ENCODE results near the gene DCAF7. TPM values are rescaled to one million over a fixed set of nuclear protein-coding genes. Genes with fewer than 3 reads are reported as not detected.

DCAF7 gene
- total RNA-seq, 2 donors from 2014 or later: 111 to 123 TPM

GRCh38 chr17:63626551-63627180 is 76.4 kb downstream of the DCAF7 start:
- H3K9me3 Mint-ChIP-seq: no peaks in the 10 kb centered on the region

GRCh38 chr17:63629627-63630026 is 79.3 kb downstream of the DCAF7 start:
- DNase-seq (ENCODE audit: low spot score in 2 of 2) (no peak), ATAC-seq (no peak)
- Mint-ChIP-seq H3K9me3 (no peaks in the 10 kb centered on the region), H3K36me3 (no peaks in the 10 kb centered on the region), H3K27ac (no peak overlapping the region)

More at GRCh38 chr17:63626551-63627180, 76.4 kb downstream of the DCAF7 start:
- ATAC-seq (no peak), DNase-seq (ENCODE audit: low spot score in 2 of 2) (no peak)
- peaks cover 10% of the 10 kb centered on the region in 2 donors for H3K36me3 Mint-ChIP-seq
- no peak overlapping the region for H3K27ac Mint-ChIP-seq

DNA sequence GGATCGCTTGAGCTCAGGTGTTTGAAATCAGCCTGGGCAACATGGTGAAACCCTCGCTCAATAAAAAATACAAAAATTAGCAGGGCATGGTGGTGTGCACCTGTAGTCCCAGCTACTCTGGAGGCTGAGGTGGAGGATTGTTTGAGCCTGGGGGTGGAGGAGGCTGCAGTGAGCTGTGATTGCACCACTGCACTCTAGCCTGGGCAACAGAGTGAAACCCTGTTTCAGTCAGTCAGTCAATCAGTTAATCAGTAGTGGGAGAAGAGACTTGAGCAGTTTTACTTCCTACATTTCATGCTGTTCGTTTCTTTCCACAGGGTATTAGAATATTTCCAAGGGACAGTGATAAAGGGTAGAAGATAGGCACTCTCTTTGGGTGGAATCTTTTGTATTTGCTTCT is 80.8 kb downstream of the DCAF7 start:
- H3K9me3 Mint-ChIP-seq: no peaks in the 10 kb centered on the region
- ATAC-seq: no peak
- no peak for DNase-seq (ENCODE audit: low spot score in 2 of 2)
- H3K36me3 Mint-ChIP-seq: no peaks in the 10 kb centered on the region
- H3K27ac Mint-ChIP-seq: no peak overlapping the region

- Mint-ChIP-seq H3K27ac (no peak overlapping the region), H3K36me3 (peaks cover 0 to 4% of the 10 kb centered on the region in 2 donors), H3K9me3 (no peaks in the 10 kb centered on the region)
- DNase-seq (ENCODE audit: low spot score in 2 of 2): no peak
- no peak for ATAC-seq
These were observed 81.3 kb downstream of the DCAF7 start for GRCh38 chr17:63631626-63632025.

DNA sequence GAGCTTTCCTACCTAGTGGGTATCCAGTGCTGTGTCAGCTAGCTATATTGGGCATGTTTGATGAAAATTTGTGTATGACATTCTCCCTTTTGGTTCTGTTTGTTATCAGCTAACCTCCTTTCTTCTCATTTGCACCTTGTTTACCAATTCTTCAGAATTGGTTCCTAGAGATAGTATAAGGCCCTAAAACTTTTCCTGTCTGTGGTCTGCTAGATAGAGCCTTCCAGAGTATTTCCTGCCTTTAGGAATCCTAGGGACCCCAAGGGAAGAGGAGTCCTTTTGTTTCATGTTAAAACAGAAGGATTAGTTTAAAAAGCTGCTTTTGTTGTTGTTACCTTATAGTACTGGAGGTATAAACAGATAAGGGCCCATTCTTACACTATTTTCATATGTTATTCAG is 83.5 kb downstream of the DCAF7 start:
- no peak for ATAC-seq
- Mint-ChIP-seq H3K9me3 (no peaks in the 10 kb centered on the region), H3K36me3 (peaks cover 0 to 4% of the 10 kb centered on the region in 2 donors), H3K27ac (no peak overlapping the region)
- DNase-seq (ENCODE audit: low spot score in 2 of 2): no peak

DNA sequence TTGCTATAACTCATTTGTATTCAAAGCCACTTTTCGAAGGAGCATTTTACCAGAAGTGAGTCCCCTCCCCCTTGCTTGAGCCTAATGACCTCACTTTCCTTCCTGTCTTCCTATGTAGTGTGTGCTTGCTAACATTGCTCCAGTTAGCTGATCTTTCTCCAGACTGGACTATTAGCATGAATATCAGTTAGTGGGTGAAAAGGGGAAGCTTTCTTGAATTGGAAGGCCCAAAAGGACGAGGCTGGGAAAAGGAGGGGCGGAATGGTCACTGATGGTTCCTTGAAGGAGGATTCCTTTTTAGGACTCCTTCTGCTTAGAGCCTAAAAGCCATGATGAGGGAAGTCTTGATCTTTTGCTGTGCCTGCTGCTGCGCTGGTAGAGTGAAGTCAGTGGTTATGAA is 83.9 kb downstream of the DCAF7 start:
- H3K36me3 Mint-ChIP-seq: peaks cover 0 to 4% of the 10 kb centered on the region in 2 donors
- peak overlapping the region in 1 of 2 donors; percentile 73 for H3K27ac Mint-ChIP-seq
- DNase-seq (ENCODE audit: low spot score in 2 of 2) (no peak), ATAC-seq (no peak)
- no peaks in the 10 kb centered on the region for H3K9me3 Mint-ChIP-seq

- H3K27ac Mint-ChIP-seq: no peak overlapping the region
- no peaks in the 10 kb centered on the region for H3K9me3 Mint-ChIP-seq
- H3K36me3 Mint-ChIP-seq: peaks cover 0 to 4% of the 10 kb centered on the region in 2 donors
- DNase-seq (ENCODE audit: low spot score in 2 of 2) (no peak), ATAC-seq (no peak)
These were observed 84.5 kb downstream of the DCAF7 start for GRCh38 chr17:63634816-63635215.

DNA sequence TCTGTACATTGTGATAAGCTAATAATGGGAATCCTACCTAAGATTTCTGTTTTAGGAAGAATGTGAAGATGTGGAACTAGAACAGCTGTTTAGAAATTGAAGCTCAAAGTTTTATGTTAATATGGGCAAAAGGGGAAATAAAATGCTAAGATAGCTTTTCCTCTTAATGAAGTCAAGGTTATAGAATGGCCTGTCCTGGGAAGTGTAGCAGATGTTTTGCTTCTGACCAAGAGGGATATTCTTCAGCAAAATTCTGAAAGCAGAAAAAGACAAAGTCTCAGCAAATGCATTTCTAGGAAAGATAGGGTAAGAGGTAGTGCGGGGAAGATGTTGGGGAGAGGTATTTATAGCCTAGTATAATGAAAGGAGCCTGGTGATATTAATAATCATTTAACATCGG is 85.0 kb downstream of the DCAF7 start:
- H3K36me3 Mint-ChIP-seq: peaks cover 0 to 4% of the 10 kb centered on the region in 2 donors
- ATAC-seq (no peak), DNase-seq (ENCODE audit: low spot score in 2 of 2) (no peak)
- H3K9me3 Mint-ChIP-seq: no peaks in the 10 kb centered on the region
- no peak overlapping the region for H3K27ac Mint-ChIP-seq

- ATAC-seq (no peak), DNase-seq (ENCODE audit: low spot score in 2 of 2) (no peak)
- Mint-ChIP-seq H3K27ac (no peak overlapping the region), H3K36me3 (peaks cover 0 to 4% of the 10 kb centered on the region in 2 donors), H3K9me3 (no peaks in the 10 kb centered on the region)
These were observed 85.5 kb downstream of the DCAF7 start for GRCh38 chr17:63635787-63636186.

GRCh38 chr17:63639125-63639524 is 88.8 kb downstream of the DCAF7 start:
- H3K9me3 Mint-ChIP-seq: no peaks in the 10 kb centered on the region
- ATAC-seq (no peak), DNase-seq (ENCODE audit: low spot score in 2 of 2) (no peak)
- peaks cover 0 to 4% of the 10 kb centered on the region in 2 donors for H3K36me3 Mint-ChIP-seq
- peak overlapping the region in 1 of 2 donors; percentile 61 for H3K27ac Mint-ChIP-seq

- Mint-ChIP-seq H3K36me3 (peaks cover 0 to 4% of the 10 kb centered on the region in 2 donors), H3K27ac (no peak overlapping the region), H3K9me3 (no peaks in the 10 kb centered on the region)
- no peak for ATAC-seq
- no peak for DNase-seq (ENCODE audit: low spot score in 2 of 2)
These were observed 89.8 kb downstream of the DCAF7 start for GRCh38 chr17:63640038-63640437.

DNA sequence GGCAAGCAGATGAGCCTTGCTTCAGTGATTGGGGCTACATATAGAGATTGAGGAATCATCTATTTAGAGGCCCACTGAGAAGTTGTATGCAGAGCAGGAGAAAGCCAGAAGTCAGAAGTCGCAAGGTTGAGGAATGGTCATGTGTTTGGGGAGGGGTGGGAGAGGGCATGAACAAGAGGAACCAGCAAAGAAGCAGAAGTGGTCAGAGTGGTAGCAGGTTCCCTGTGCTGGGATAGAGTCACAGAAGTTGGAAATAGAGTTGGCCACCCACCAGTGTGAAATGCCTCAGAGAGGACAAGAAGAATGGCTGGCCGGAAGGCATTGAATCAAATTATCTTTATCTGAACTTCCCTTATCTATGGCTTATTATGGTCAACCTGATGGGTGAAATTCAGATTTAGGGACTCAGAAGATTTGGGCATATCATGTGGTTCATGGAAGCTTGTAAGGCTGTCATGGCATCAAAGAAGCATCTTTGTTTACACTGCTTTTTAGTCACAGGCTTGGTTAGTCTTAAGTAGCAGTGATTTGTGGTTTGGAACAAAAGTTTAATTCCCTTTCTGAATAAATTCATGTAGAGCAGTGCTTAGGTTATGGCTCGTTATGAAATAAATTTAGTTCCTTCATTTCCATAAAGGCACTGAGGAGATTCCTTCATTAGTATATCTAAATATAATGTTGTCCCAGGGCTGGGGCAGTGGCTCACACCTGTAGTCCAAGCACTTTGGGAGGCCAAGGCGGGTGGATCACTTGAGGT is 91.6 kb downstream of the DCAF7 start:
- Mint-ChIP-seq H3K9me3 (no peaks in the 10 kb centered on the region), H3K36me3 (no peaks in the 10 kb centered on the region), H3K27ac (no peak overlapping the region)
- no peak for DNase-seq (ENCODE audit: low spot score in 2 of 2)
- ATAC-seq: no peak

Other genes starting within 250 kb of the DCAF7 start
- gene CYB561, start 104.2 kb upstream of the DCAF7 start, total RNA-seq: 1 to 10 TPM in 1 of 2 donors, under 1 TPM in 1; 0.27 to 2.7 TPM
- gene ACE, start 73.4 kb upstream of the DCAF7 start, total RNA-seq: under 1 TPM; 0.39 to 0.66 TPM
- gene KCNH6, start 27.1 kb upstream of the DCAF7 start, total RNA-seq: under 1 TPM in 1 of 2 donors, not detected in 1; 0.08 TPM
- 10 to 100 TPM; 10.1 to 27.3 TPM for gene TACO1, start 50.4 kb downstream of the DCAF7 start, total RNA-seq
- gene MAP3K3, start 71.9 kb downstream of the DCAF7 start, total RNA-seq: 10 to 100 TPM; 28.3 to 54.2 TPM
- 100 to 1,000 TPM in 1 of 2 donors, 10 to 100 TPM in 1; 76.7 to 166 TPM for gene LIMD2, start 149.6 kb downstream of the DCAF7 start, total RNA-seq
- gene STRADA, start 191.3 kb downstream of the DCAF7 start, total RNA-seq: 100 to 1,000 TPM in 1 of 2 donors, 10 to 100 TPM in 1; 68.3 to 112 TPM
- 10 to 100 TPM; 53.8 to 75.7 TPM for gene CCDC47, start 223.1 kb downstream of the DCAF7 start, total RNA-seq
- 100 to 1,000 TPM; 126 to 130 TPM for gene DDX42, start 223.7 kb downstream of the DCAF7 start, total RNA-seq

Measured in activated naive CD4-positive, alpha-beta T cell treated with anti-CD3 and anti-CD28 coated beads, Interleukin-2, amount 50 U/mL, for 72 hours (primary cell).